Stimulated activated CD8-positive, alpha-beta memory T cell treated with anti-CD3 and anti-CD28 coated beads, Interleukin-12 subunit alpha, Interleukin-12 subunit beta, amount 100 ng/mL, for 24 hours (primary cell): Measurements from ENCODE around the gene SMYD3.
"Not testable (repeated sequence)": the region's sequence is repeated elsewhere in the genome, so short reads cannot be mapped to it uniquely, and the experiment has no call there.

Source experiments
- DNase-seq: peaks from one replicate; pipeline ENCODE4 v3.0.0-alpha.2; 2020; ENCODE audit errors: extremely low read depth

The SMYD3 gene

DNA sequence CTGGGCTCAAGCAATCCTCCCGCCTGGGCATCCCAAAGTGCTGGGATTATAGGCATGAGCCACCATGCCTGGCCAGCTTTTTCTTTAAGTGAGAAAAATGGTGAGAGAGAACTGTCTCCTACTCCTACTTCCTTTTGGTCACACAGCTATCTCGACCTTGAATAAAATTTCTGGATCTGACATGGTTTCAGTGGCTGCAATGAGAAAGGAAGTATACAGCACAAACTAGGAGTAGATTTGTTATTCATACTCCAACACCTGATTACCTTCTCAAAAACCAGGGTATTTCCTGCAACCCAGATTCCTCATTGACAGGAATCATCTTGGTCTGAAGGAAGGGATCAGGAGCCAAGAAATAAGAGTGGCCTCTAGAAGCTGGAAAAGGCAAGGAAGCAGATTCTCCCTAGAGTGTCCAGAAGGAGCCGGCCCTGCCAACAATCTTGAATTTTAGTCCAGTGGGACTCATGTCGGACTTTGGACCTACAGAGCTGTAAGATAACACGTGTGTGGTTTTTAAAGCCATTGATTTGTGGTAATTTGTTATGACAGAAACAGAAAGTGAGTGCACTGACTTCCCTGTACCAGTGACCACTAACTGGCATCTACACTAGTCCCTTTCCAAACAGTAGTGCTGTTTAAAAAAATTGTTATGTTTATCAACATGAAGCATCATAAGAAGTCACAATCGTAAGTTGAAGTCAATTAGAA lies 516.6 kb downstream of the SMYD3 start:
- DNase-seq = no peak

DNA sequence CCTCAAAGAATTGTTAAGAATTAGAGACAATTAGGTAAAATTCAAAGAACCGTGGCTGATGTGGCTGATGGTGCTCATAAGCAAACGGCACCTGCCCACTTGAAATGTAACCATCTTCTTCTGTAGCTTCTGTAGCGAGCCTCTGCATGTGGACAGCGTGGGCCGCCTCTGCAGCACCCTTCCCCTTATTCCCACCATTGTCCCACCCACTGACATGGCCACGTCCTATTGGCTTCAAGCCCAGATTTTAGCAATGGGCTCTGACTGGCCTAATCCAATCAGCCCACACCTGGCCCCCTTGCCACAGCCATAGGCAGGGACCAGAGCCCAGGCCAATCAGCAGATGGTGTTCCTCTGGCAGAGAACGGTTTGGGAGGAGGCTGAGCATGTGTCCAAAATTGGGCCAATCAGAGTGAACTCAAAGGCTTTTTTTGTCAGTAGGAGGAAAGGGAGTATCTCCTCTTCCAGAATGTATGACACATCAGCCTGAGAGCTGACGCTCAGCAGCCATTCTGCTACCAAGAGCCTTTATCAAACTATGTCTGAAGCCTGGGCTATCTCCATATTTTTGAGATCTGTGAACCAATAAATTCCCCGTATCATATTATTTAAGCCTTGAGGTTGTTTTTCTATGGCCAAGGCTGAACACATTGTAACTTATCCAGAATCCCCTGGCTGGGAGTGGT lies 518.5 kb downstream of the SMYD3 start:
- no peak for DNase-seq

DNA sequence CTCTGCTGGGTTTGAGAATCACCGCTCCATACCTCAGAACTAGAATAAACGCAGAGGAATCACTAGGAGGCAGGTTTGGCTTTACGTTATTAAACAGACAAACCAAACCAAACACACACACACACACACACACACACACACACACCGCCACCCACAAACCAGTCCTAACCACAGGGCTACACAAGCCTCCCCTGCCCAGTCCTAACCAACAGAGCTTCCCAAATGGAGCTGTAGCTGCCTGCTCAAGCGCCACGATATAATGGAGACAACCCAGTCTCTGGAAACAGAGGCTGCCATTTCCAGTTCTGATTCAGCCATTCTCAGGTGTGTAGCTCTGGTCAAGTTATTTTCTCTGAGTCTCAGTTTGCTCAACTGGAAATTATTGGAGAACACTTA lies 519.1 kb downstream of the SMYD3 start:
- DNase-seq = no peak

DNA sequence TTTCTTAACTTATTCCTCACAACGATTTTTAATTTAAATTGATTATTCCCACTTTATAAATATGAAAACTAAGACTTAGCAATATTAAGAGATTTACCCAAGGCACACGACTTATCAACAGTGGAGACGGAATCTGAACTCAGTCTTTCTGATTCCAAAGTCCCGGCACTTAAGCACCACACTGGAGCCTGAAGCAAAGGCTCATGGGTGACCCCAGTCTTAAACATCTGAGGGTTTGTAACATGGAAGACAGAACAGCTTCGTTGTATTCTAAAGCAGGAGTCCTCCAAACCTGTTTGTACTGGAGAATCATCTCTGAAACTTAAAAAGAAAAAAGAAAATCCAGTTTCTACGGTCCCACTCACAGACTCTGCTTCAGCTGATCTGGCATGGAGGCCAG lies 519.5 kb downstream of the SMYD3 start:
- DNase-seq = no peak

GRCh38 chr1:245987219-245987545 lies 519.9 kb downstream of the SMYD3 start:
- DNase-seq = no peak

DNA sequence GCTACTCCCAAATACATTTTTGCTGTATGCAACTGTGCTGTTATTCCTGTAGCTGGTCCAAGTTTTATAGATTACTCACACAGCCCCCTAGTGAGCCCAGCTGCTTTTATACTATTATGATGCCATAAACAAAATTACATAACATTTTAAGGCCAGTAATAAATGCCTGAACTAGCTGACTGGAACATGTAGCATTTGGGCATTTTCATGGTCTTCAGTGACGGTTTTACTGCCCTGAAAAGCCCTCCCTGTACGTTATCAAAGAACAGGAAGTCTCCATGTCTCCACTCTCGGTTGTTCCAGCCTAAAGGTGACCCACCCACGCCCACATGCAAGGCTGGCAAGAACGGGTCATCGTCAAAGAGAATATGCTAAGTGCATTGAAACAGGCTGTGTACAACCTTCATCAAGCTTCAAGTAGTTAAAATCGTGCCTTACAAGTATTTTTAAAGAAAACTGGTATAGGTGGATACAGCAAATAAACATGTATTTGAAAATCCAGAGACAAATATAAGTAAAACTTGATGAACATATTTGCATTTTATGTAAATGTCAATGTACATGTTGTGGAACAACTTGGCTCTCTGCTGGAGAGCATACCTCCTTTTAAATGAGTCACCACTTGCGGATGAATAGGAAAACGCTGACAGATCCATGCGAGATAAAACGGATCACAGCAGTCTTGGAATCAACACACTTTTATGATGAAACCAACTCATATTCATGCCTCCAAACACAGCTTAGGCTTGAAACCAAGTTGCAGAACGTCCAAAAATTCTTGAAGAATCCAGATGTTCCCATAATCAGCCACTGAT lies 520.5 kb downstream of the SMYD3 start:
- no peak for DNase-seq

GRCh38 chr1:245984390-245985155 lies 522.5 kb downstream of the SMYD3 start:
- no peak for DNase-seq

- no peak for DNase-seq
These were observed 523.6 kb downstream of the SMYD3 start for GRCh38 chr1:245983294-245983967.

DNA sequence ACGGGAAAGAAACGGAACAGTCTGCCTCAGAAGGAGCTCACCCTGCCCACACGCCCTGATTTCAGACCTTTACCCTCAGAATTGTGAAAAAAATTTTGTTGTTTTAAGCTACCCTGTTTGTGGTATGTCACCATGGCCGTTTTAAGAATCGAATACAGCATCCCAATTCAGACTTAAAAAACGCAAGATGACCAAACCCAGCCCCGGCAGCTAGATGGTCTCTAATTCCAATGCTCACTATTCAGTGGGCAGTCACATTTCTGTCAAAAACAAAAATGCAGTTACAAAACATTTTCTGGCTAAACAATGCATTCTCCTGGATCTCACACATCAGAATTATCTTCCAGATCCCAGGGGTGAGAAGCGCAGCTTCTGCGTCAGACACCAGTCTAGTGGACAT lies 527.5 kb downstream of the SMYD3 start:
- no peak for DNase-seq

DNA sequence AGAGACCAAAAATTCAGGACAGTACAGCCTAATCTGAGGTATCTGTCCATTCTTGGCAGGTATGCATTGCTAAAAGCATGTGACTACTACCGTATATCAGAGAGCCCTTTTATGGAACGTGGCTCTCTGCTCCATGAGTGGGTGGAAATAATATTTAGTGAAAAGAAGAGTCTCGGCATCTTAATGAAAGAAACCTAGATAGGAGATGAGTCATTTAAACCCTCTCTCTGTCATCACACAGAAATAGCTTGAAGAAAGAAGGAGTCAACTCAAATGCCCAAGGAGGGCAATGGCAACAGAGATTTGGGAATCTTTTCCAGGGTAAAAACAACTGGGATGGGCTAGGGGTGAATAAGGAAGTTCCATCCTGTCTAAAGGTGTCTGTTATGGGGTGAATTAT lies 528.2 kb downstream of the SMYD3 start:
- DNase-seq = no peak

- no peak for DNase-seq
These were observed 534.6 kb downstream of the SMYD3 start for GRCh38 chr1:245972476-245972875.

- DNase-seq = no peak
These were observed 535.4 kb downstream of the SMYD3 start for GRCh38 chr1:245971711-245972085.

DNA sequence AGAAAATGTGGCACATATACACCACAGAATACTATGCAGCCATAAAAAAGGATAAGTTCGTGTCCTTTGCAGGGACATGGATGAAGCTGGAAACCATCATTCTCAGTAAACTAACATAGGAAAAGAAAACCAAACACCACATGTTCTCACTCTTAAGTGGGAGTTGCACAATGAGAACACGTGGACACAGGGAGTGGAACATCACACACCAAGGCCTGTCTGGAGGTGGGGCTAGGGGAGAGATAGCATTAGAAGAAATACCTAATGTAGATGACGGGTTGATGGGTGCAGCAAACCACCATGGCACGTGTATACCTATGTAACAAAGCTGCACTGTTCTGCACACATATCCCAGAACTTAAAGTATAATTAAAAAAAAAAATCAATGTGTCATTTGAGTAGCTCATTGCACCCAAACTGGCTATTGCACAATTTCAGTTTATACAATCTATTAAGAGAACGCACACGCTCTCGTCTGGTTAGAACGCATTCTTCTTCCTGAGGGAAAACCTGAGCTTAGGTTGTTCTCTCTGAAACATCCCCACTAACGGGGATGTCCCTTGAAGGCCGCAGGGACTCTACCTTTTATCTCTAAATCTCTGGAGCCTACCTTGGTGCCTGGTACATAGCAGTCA lies 535.9 kb downstream of the SMYD3 start:
- not testable (repeated sequence) for DNase-seq

DNA sequence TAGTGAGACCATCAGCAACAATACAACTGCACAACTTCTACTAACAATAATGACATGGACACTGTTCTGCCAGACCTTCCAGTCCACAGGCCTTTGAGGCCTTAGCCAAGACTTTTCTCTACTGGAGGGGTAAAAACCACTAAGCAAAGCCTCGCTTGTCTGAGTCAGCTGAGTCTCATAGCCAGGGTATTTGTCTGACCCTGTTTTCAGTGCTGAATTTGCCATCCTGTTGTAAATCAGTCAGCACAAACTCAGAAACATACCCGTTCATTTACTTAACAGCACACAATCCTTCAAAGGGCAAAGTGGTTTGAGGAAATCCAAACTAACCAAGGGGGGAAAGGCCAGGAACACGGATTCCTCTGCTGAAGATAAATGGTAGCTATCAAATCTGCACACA lies 537.8 kb downstream of the SMYD3 start:
- DNase-seq = no peak

- no peak for DNase-seq
These were observed 538.3 kb downstream of the SMYD3 start for GRCh38 chr1:245968775-245969174.

- no peak for DNase-seq
These were observed 541.7 kb downstream of the SMYD3 start for GRCh38 chr1:245965398-245965797.

GRCh38 chr1:245963649-245964048 lies 543.4 kb downstream of the SMYD3 start:
- DNase-seq = no peak

DNA sequence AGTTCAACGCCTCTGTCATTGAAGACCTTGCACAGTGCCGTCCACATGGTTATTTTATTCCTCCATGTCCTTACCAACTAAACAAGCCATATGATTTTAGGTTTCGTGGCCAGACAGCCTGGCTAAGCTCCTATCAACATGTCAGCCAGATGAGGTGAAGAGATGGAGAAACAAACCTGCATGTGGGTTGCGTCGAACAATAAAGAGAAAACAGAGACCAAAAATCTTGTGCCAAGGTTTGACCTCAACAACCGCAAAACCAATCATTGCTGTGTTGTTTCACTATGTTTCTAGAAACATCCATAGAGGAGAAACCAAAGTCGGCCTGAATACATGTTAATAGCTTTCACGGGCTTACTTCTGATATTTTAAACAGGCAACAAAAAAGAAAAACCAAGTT lies 544.6 kb downstream of the SMYD3 start:
- DNase-seq = no peak

- no peak for DNase-seq
These were observed 545.9 kb downstream of the SMYD3 start for GRCh38 chr1:245961137-245961540.

DNA sequence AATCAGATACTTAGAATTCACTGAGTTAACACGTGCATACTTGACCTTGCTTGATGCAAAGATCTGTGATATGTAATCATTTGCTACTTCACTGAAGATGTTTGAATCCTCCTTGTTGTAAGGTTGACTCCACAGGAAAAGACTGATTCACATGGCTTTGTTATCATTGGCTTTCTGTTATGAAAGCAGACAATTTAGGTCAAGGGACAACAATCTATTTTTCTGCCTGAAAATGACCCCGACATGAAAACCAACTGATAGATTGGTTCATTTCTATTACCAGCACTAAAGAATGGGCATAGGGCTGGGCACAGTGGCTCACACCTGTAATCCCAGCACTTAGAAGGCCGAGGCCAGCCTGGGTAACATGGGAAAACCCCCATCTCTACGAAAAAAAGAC lies 546.9 kb downstream of the SMYD3 start:
- DNase-seq = no peak

DNA sequence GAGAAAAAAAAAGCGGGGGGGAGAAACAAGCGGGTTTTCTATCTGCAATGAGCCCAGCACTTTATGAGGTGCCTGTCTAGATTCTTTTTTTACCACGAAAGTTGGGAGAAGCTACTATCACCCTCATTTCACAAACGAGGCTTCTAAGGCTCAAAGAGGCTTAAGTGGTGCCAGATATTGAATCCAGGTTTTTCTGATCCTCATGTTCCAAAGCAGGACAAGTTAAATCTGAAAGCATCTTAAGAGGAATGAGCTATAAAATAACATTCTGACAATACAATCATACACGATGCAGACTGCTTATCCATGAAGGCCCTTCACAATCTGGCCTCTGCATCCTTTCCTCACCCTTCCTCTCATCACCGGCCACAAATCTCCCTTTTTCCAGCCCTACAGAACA lies 549.1 kb downstream of the SMYD3 start:
- DNase-seq = no peak
